Fibroblast of skin of left quadriceps (primary cell): ENCODE measurements around the gene CRADD.
"Not testable (repeated sequence)": the region's sequence is repeated elsewhere in the genome, so short reads cannot be mapped to it uniquely, and the experiment has no call there.

Experiments
- DNase-seq, 2 experiments: peaks; one replicate each; pipeline ENCODE4 v3.0.0-alpha.2; 2013; ENCODE audit warnings: low read depth in 2 of 2

CRADD gene

GRCh38 chr12:93706824-93707223, 29.6 kb downstream of the CRADD start:
- DNase-seq: no peak

GRCh38 chr12:93707836-93708235, 30.7 kb downstream of the CRADD start:
- no peak for DNase-seq

GRCh38 chr12:93708952-93709351, 31.8 kb downstream of the CRADD start:
- DNase-seq: no peak

- DNase-seq: no peak
These were observed 32.2 kb downstream of the CRADD start for GRCh38 chr12:93709386-93709785.

GRCh38 chr12:93710574-93710926, 33.4 kb downstream of the CRADD start:
- no peak for DNase-seq

GRCh38 chr12:93711502-93711901, 34.3 kb downstream of the CRADD start:
- not testable (repeated sequence) for DNase-seq

GRCh38 chr12:93712200-93712599, 35.0 kb downstream of the CRADD start:
- no peak for DNase-seq

GRCh38 chr12:93713060-93713459, 35.9 kb downstream of the CRADD start:
- DNase-seq: no peak

- no peak for DNase-seq
These were observed 36.6 kb downstream of the CRADD start for GRCh38 chr12:93713800-93714199.

- no peak for DNase-seq
These were observed 37.2 kb downstream of the CRADD start for GRCh38 chr12:93714382-93714781.

- DNase-seq: no peak
These were observed 42.5 kb downstream of the CRADD start for GRCh38 chr12:93719710-93720109.

- no peak for DNase-seq
These were observed 43.4 kb downstream of the CRADD start for GRCh38 chr12:93720559-93720958.

GRCh38 chr12:93722179-93722578, 45.0 kb downstream of the CRADD start:
- DNase-seq: no peak

GRCh38 chr12:93722835-93723567, 45.8 kb downstream of the CRADD start:
- DNase-seq: no peak

GRCh38 chr12:93723568-93723930, 46.4 kb downstream of the CRADD start:
- DNase-seq: no peak

- DNase-seq: no peak
These were observed 48.4 kb downstream of the CRADD start for GRCh38 chr12:93725531-93725930.

- DNase-seq: no peak
These were observed 50.1 kb downstream of the CRADD start for GRCh38 chr12:93727195-93727811.

- DNase-seq: no peak
These were observed 50.7 kb downstream of the CRADD start for GRCh38 chr12:93727911-93728310.

- DNase-seq: no peak
These were observed 52.8 kb downstream of the CRADD start for GRCh38 chr12:93729934-93730333.

- DNase-seq: no peak
These were observed 56.2 kb downstream of the CRADD start for GRCh38 chr12:93733358-93733757.

GRCh38 chr12:93733928-93734327, 56.8 kb downstream of the CRADD start:
- DNase-seq: no peak

- DNase-seq: no peak
These were observed 57.6 kb downstream of the CRADD start for GRCh38 chr12:93734784-93735183.

GRCh38 chr12:93736640-93737178, 59.5 kb downstream of the CRADD start:
- DNase-seq: no peak
